ENCODE measurements around the gene ARL5C. TPM values are rescaled to one million over a fixed set of nuclear protein-coding genes. Genes with fewer than 3 reads are reported as not detected.

ARL5C gene
- polyA plus RNA-seq, 6 donors from 2014 or later = not detected

DNA sequence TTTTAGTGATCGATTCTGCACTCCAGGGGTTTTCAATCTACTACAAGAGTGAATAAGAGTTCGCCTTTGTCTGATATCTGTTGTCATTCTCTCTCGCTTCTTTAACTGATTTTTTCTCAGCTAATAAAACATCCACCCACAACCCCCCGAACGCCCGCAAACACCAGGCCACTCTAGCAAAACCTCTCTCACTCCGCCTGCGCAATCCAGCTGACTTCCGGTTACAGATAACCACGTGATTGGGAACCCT is 33.8 kb upstream of the ARL5C start:
- ATAC-seq (ENCODE audit: low read depth in 2 of 2) (peak; percentile 70 to 77), DNase-seq (peak; percentile 89)
- peak overlapping the region; percentile 100 for H3K27ac Mint-ChIP-seq
- H3K9me3 Mint-ChIP-seq = no peaks in the 10 kb centered on the region
- peak overlapping the region; percentile 87 to 100 (median 97) for H3K4me3 Mint-ChIP-seq
- H3K4me1 Mint-ChIP-seq = peaks cover 40 to 73% (median 59%) of the 10 kb centered on the region in 3 donors
- H3K36me3 Mint-ChIP-seq = peaks cover 9 to 18% of the 10 kb centered on the region in 2 donors
- no peaks in the 10 kb centered on the region for H3K27me3 Mint-ChIP-seq

DNA sequence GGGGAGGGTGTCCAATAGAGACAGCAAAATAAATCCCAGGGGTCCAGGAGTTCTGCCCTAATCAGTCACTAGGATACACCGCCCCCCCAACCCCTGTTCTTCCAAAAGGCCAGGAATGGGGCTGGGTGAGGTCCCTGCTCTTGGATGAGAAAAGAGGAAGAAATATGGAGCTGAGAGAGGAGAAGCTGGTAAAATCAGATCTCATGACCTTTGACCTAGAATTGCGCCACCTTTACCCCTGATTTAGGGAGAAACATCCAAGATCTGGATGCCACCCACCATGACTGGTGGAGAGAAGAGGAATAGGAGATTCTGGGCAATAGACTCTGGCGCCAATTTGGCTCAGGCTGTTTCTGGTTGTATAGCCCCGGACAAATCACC is 32.2 kb upstream of the ARL5C start:
- no peak for ATAC-seq (ENCODE audit: low read depth in 2 of 2)
- H3K36me3 Mint-ChIP-seq = peaks cover 9% of the 10 kb centered on the region in 2 donors
- H3K4me3 Mint-ChIP-seq = peak overlapping the region; percentile 84 to 99 (median 92)
- H3K9me3 Mint-ChIP-seq = no peaks in the 10 kb centered on the region
- DNase-seq = no peak
- H3K27me3 Mint-ChIP-seq = no peaks in the 10 kb centered on the region
- peak overlapping the region in 3 of 6 donors; percentile 68 to 100 (median 73) for H3K27ac Mint-ChIP-seq
- H3K4me1 Mint-ChIP-seq = peaks cover 37 to 65% (median 59%) of the 10 kb centered on the region in 3 donors

DNA sequence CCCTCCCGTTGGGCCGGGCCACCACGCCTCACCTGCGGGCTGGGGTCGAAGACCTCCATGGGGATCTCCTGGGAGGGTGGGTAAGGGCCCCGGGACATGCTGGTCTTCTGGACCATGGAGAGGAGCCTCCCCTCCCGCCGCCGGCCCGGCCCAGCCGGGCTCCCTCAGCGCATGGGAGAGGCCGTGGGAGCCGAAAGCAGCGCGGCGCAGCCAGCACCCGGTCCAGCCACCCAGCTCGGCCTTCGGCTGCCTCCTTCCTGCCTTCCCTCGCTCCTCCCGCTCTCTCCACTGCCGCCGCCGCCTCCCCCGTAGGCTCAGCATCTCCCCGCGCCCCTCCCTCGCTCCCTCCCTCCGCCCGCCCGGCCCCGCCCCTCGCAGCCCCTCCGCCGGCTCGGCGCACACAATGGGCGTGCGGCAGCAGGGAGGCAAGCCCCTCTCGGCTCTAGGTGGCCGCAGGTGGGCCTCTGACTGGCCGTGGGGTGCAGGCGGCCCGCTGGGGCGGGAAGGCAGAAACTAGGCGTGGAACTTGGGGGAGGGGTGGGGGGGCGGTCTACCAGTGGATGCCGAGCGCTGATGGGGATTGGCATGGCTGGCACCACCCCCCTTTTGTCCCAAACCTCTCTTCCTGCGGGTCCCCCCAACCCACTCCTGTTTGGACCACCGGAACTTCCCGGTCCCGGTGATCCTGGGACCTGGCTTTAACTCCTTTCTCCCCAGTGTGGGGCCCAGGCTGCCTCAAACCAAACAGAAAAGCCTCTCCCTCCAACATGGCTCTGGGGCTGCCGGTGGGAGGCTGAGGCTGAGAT is 31.6 kb upstream of the ARL5C start, which contains the start of gene CACNB1:
TSS of gene CACNB1 (minus strand) at position 290 of the 806 bp plus-strand sequence. CDS start at position 116, 174 bp downstream.
- H3K27ac Mint-ChIP-seq = peak within 1 kb of the TSS in 4 of 6 donors; percentile 33 to 100 (median 70)
- H3K36me3 Mint-ChIP-seq = peaks cover 4% of the 10 kb centered on the region in 2 donors
- H3K4me3 Mint-ChIP-seq = peak within 1 kb of the TSS; percentile 84 to 99 (median 92)
- H3K4me1 Mint-ChIP-seq = peaks cover 33 to 61% (median 55%) of the 10 kb centered on the region in 3 donors
- ATAC-seq (ENCODE audit: low read depth in 2 of 2) (peak; percentile 9 to 14), DNase-seq (no peak)
- no peaks in the 10 kb centered on the region for H3K9me3 Mint-ChIP-seq
- H3K27me3 Mint-ChIP-seq = no peaks in the 10 kb centered on the region

DNA sequence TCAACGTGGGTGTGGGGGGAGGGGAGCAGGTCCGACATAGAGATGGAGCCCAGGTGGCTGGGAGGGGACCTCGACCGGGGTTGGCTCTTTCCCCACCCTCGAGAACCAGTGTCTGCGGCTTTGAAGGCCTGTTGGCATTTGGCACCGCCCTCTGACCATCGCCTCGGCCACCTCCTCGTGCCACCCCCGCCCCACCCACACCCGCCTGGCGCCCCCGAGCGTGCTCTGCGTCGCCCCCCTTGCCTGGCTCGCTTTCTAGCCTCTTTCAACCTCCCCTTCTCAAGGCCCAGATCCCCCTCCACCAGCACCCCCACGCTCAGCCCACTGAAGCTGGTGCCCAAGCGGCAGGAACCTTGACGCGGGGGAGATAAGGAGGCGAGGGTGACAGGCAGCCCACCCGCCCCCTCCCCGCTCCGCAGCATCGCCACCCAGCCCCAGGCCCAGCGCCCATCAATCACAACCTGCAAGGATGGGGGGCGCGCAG is 30.9 kb upstream of the ARL5C start:
- no peak overlapping the region for H3K27ac Mint-ChIP-seq
- no peaks in the 10 kb centered on the region for H3K27me3 Mint-ChIP-seq
- H3K36me3 Mint-ChIP-seq = no peaks in the 10 kb centered on the region
- DNase-seq (no peak), ATAC-seq (ENCODE audit: low read depth in 2 of 2) (no peak)
- H3K4me1 Mint-ChIP-seq = peaks cover 31 to 54% (median 50%) of the 10 kb centered on the region in 3 donors
- peak overlapping the region; percentile 74 to 99 (median 90) for H3K4me3 Mint-ChIP-seq
- no peaks in the 10 kb centered on the region for H3K9me3 Mint-ChIP-seq

DNA sequence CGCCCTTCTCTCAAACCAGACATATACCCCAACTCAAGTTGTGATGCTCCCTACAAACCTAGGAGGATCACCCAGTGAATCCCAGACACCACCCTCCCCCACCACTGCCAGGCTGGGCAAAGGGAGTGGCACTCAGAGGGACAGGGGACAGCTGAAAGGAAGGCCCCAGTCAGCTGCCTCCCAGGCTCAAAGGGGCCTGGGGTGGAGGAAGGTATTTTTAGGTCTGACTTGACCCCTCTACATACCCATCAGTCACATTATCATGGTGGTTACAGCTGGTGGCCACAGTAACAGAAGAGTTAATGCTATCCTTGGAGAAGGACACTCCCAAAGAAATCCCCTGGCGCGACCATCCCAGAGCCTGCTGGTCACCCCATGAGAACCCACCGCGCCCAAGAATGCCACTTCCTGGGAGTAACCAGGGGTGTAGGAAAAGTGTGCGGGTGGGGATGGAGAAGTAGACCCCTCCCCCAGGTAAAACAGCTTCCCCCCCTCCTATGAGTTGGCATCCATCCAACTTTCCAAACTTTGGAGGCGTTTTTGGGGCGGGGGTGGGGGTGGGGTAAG is 30.4 kb upstream of the ARL5C start:
- no peak for DNase-seq
- H3K36me3 Mint-ChIP-seq = no peaks in the 10 kb centered on the region
- H3K4me1 Mint-ChIP-seq = peaks cover 30 to 49% (median 45%) of the 10 kb centered on the region in 3 donors
- H3K9me3 Mint-ChIP-seq = no peaks in the 10 kb centered on the region
- H3K4me3 Mint-ChIP-seq = peak overlapping the region; percentile 62 to 98 (median 82)
- no peak overlapping the region for H3K27ac Mint-ChIP-seq
- H3K27me3 Mint-ChIP-seq = no peaks in the 10 kb centered on the region
- no peak for ATAC-seq (ENCODE audit: low read depth in 2 of 2)

DNA sequence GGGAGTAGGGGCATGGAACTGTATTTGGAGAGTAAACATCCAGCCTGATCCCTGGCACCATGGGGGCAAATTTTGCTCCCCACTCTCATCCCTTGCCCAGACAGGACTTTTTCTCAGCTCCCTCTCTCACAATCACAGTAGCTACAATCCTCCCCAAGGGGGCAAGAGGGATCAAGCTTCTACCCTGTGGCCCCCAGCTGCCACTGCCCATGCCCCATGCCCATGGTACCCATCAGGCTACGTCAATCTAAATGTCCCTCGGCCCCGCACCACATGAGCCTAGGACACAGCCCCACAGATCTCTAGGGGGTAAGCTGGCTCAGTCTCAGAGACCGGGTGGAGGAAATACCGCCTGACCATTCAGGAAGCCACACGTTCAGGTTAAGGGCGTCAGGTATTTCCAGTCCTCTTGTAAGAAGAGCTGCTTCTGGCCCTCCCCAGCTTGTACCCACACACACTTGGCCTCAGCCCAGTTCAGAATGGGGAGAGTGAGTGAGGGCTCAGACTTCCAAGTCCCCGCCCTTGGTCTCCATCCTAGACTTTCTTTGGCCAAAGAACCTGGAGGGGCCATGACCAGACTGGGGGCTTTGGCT is 29.7 kb upstream of the ARL5C start:
- H3K4me1 Mint-ChIP-seq = peaks cover 26 to 42% (median 39%) of the 10 kb centered on the region in 3 donors
- peak overlapping the region; percentile 32 to 98 (median 82) for H3K4me3 Mint-ChIP-seq
- peak overlapping the region in 2 of 6 donors; percentile 13 to 52 for H3K27ac Mint-ChIP-seq
- ATAC-seq (ENCODE audit: low read depth in 2 of 2) = peak in 1 of 2 donors; percentile 13
- no peaks in the 10 kb centered on the region for H3K36me3 Mint-ChIP-seq
- DNase-seq = no peak
- no peaks in the 10 kb centered on the region for H3K9me3 Mint-ChIP-seq
- H3K27me3 Mint-ChIP-seq = no peaks in the 10 kb centered on the region

DNA sequence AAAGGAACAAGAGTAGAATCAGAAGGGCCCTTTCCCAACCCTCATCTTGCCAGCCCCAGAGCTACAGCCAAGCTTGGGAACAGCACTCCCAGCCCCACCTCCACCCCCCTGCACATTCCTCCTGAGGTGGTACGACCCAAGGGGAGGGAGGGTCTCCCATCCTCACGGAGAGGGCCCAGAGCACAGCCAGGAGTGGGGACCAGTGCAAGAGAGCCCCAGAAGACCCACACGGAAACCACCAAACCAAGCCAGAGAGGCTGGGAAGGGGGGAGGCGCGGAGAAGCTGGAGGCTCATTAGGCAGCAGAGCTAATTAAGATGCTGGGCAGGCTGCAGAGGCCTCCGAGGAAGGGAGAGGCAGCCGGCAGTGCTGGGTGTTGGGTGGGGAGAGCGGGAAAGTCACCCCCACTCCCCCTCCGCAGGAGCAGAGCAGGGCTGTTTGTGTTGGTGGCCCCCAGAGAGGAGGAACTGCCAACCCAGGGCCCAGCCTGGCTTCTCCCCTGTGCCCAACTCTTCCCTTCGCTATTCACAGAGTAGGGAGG is 29.1 kb upstream of the ARL5C start:
- ATAC-seq (ENCODE audit: low read depth in 2 of 2) (no peak), DNase-seq (no peak)
- H3K9me3 Mint-ChIP-seq = no peaks in the 10 kb centered on the region

DNA sequence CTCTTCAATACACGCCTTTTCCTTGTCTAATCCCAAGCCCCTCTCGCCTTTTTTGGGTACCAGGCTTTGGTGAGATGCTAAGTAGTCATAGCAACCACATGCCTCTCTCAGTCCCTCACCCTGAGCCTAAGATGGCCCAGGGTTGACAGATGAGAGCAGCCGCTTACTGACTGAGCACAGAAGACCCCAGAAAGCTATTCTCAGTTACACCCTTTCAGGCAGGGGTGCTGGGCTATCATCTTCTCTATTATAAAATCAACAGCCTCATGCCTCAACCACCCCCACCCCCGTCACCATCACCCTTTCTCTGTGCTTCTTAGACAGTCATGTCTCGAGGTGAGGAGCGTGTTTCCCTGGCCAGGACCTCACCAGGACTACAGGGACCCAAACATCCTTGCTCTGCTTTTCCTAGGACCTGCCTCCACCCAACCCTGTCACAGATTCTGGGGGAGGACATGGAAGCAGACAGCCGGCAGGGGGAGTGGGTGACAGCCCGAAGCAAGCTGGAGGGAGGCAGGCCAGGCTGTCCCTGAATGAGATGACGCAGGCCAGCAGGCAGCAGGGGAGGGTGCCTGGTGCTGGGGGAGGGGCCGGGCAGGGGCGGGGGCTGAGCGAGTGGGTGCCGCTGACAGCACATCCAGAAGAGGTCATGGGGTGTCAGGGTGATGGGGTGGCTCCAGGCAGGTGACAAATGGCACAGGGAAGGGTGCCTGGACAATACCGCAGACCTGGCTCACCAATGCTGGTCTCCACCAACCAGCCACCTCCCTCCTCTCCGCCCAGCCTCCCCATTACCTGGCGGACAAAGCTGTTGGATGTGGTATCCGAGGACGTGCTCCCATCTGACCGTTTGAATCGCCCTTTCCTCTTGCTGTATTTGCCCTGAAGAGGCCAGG is 28.4 kb upstream of the ARL5C start:
- ATAC-seq (ENCODE audit: low read depth in 2 of 2) = no peak
- DNase-seq = no peak
- Mint-ChIP-seq H3K27ac (peak overlapping the region in 3 of 6 donors; percentile 71 to 91 (median 79)), H3K4me3 (peak overlapping the region in 4 of 8 donors; percentile 1 to 47 (median 29)), H3K4me1 (peaks cover 16 to 32% (median 27%) of the 10 kb centered on the region in 3 donors), H3K9me3 (no peaks in the 10 kb centered on the region), H3K27me3 (no peaks in the 10 kb centered on the region), H3K36me3 (no peaks in the 10 kb centered on the region)

More for the DNA sequence above, 29.1 kb upstream of the ARL5C start:
- H3K36me3 Mint-ChIP-seq = no peaks in the 10 kb centered on the region
- H3K27ac Mint-ChIP-seq = no peak overlapping the region
- peaks cover 23 to 39% (median 35%) of the 10 kb centered on the region in 3 donors for H3K4me1 Mint-ChIP-seq
- H3K27me3 Mint-ChIP-seq = no peaks in the 10 kb centered on the region
- peak overlapping the region in 5 of 8 donors; percentile 25 to 98 (median 47) for H3K4me3 Mint-ChIP-seq

DNA sequence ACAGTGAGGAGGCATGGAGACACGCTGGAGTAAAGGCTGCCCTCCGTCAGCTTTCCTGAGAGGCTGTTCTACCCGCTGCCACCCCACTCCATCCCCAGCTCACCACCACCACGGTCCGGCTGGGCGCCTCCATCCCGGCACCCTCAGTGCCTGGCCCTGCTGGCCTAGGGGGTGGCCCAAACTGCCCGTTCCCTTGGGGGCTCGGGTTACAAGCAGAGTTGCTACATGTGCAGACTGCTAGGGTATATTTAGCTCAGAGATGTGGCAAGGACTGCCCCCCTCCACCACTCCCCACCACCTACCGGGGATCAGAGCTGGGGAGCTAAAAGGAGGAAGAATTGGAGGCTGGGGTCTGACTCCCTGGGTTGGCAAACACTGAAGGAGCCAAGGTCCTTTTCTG is 27.4 kb upstream of the ARL5C start:
- no peaks in the 10 kb centered on the region for H3K27me3 Mint-ChIP-seq
- H3K27ac Mint-ChIP-seq = no peak overlapping the region
- no peak for ATAC-seq (ENCODE audit: low read depth in 2 of 2)
- no peak for DNase-seq
- H3K9me3 Mint-ChIP-seq = no peaks in the 10 kb centered on the region
- H3K4me1 Mint-ChIP-seq = peaks cover 9 to 22% (median 20%) of the 10 kb centered on the region in 3 donors
- no peak overlapping the region for H3K4me3 Mint-ChIP-seq
- no peaks in the 10 kb centered on the region for H3K36me3 Mint-ChIP-seq

DNA sequence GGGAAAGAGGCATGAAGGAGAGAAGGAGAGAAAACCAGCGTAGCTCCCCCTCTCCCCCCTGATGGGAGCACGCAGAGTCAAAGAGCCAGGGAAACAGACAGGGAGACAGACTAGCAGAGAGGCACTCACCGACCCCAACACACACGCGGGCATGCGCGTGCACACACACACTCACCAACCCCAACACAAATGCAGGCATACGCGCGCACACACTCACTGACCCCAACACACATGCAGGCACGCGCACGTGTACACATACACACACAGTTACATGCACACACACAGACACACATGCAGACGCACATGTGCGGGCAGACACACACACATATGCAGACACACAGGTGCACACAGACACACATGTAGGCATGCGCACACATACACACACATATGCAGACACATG is 26.9 kb upstream of the ARL5C start:
- Mint-ChIP-seq H3K4me1 (peaks cover 9 to 18% (median 17%) of the 10 kb centered on the region in 3 donors), H3K9me3 (no peaks in the 10 kb centered on the region), H3K36me3 (no peaks in the 10 kb centered on the region), H3K4me3 (no peak overlapping the region), H3K27me3 (no peaks in the 10 kb centered on the region), H3K27ac (no peak overlapping the region)
- ATAC-seq (ENCODE audit: low read depth in 2 of 2) (no peak), DNase-seq (no peak)

DNA sequence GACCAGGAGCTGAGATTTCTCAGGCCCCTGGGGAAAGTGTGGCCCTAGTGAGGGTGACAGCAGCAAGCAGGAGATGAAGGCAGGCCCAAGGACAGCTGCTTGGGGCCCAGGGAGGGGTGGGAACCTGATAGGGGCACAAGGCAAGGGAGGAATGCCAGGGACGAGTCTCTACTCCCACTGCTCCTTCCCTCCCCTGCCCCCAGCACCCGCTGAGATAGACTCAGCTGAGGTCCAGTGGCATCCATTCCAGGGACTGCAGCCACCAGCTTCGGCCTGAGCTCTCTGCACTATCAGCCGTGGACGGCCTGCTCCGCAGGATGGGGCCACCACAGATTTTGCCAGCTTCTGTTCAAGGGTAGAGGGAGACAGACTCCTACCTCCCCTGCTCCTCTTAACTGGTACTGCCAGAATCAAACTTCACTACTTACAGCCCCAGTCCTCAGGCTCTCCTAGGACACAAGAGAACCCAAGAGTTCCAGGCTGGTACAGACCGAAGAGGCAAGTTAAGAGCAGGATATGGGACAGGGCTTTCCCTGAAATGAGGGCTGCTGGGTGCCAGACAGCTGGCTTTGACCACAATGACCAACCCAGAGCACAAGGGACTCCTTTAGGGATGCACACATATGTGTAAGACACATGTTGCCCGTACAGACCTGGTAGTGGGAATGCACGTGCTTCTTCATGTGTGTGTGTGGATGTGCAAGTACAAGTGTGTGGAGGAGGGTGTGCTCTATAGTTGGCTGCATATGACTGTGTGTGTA is 26.0 kb upstream of the ARL5C start:
- Mint-ChIP-seq H3K4me3 (no peak overlapping the region), H3K4me1 (peaks cover 7 to 17% (median 17%) of the 10 kb centered on the region in 3 donors), H3K36me3 (no peaks in the 10 kb centered on the region), H3K27ac (no peak overlapping the region), H3K27me3 (no peaks in the 10 kb centered on the region), H3K9me3 (no peaks in the 10 kb centered on the region)
- DNase-seq (no peak), ATAC-seq (ENCODE audit: low read depth in 2 of 2) (no peak)

DNA sequence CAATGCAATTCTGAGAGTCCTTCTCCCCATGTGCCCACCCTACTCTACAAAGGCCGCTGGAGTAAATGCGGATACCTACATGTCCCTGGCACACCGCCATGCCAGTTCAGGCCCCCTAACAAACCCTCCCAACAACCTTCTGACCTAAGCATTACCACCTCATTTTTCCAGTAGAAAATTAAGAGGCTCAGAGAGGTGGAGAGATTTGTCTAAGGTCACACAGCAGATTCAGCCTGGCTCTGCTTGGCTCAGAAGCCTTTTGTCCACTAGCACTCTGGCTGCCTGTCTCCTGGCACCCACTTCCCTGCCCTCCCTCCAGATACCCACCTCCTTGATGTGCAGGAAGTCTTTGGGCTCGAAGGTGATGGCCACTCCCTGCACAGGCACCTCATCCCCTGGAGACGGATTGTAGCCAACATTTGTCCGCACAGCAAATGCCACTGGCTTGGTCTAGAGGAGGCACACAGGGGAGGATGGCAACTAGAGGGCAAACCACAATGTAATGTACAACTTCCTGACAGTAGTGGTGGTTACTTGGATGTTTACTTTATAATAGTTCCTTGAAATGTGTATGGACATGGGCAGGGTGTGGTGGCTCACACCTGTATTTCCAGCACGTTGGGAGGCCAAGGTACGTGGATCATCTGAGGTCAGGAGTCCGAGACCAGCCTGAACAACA is 21.3 kb upstream of the ARL5C start:
- peak overlapping the region in 1 of 6 donors; percentile 29 for H3K27ac Mint-ChIP-seq
- H3K4me3 Mint-ChIP-seq = no peak overlapping the region
- no peaks in the 10 kb centered on the region for H3K27me3 Mint-ChIP-seq
- H3K36me3 Mint-ChIP-seq = peaks cover 9 to 10% of the 10 kb centered on the region in 2 donors
- no peaks in the 10 kb centered on the region for H3K4me1 Mint-ChIP-seq
- H3K9me3 Mint-ChIP-seq = no peaks in the 10 kb centered on the region
- DNase-seq (no peak), ATAC-seq (ENCODE audit: low read depth in 2 of 2) (no peak)

Data from naive B cell (primary cell).